NCI-H1694 (cell line): ENCODE results near the gene PAK1IP1.
"Not testable (repeated sequence)": the region's sequence is repeated elsewhere in the genome, so short reads cannot be mapped to it uniquely, and the experiment has no call there.

Experiments used
- DNase-seq: peaks from one replicate; lab custom pipeline; 2025; lab: John Stamatoyannopoulos, UW

Gene PAK1IP1

DNA sequence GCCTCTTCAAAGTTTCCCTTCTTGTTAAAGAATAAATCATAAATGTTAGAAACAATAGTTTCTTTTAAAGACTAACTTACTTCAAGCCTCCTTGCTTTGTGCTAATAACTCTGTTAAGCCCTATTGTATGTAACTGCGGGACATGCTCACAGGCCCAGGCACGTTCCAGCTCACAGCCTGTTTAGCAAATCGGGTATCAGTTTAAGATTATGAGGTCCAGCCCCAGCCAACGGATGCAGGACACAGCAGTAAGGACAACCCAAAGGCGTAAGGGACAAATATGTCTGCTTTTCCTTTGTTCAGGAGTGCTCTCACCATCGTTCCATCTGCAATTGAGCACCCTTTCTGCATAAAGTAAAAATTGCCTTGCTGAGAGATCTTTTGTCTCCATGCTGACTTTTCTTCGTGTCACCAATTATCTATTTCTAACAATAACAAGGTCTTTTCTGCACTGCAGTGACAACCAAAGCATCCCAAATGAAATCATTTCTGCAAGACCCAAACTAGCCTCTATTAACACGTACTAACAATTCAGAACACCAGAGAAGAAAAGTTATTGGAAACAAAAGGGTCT, 1.7 kb upstream of the PAK1IP1 start:
- no peak for DNase-seq

DNA sequence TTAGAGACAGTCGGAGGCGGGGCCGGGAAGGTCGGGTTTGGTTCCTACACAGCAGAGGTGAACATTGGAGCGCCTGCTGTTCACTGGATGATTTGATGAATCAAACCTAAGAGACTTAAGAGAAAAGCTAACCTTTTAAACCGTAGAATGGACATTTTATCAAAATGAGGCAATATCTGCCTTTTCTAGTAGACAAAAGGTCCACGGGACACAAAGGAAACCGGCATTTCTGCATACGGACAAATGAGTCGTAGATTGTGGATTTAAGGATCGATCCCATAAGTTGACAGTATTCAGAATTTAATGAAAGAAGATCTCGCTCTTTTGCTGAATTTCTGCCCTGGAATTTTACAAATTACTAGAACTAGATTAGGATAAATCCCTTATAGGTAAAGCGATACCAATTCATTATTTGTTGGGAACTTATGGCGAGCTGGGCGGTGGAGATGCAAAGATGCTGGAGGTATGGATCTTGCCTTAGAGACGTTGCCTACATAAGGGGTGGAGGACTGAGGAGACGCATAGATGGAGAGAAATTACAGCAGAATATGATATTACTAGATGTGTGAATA, 400 bp downstream of the PAK1IP1 start:
- DNase-seq: no peak

DNA sequence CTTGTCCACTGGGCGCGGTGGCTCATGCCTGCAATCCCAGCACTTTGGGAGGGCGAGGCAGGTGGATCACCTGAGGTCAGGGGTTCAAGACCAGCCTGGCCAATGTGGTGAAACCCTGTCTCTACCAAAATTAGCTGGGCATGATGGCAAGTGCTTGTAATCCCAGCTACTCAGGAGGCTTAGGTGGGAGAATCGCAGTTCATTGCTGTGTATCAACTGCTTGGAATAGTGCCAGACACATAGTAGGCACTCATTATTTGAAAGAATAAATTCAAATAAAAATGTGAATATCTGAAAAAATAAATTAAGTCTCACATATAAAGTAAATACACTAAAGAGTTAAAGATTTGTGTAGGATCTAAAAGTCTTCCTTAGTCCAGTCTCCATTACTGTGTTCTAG, 1.9 kb downstream of the PAK1IP1 start:
- no peak for DNase-seq

DNA sequence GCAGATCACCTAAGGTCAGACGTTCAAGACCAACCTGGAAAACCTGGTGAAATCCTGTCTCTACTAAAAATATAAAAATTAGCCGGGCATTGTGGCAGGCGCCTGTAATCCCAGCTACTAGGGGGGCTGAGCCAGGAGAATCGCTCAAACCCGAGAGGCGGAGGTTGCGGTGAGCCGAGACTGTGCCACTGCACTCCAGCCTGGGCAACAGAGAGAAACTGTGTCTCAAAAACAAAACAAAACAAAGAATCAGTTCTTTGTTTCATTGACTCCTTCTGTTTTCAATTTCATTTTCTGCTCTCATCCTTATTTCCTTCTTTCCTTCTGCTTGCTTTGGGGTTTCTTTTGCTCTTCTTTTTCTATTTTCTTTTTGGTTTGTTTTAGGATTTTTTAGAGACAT, 19.2 kb downstream of the PAK1IP1 start:
- no peak for DNase-seq

DNA sequence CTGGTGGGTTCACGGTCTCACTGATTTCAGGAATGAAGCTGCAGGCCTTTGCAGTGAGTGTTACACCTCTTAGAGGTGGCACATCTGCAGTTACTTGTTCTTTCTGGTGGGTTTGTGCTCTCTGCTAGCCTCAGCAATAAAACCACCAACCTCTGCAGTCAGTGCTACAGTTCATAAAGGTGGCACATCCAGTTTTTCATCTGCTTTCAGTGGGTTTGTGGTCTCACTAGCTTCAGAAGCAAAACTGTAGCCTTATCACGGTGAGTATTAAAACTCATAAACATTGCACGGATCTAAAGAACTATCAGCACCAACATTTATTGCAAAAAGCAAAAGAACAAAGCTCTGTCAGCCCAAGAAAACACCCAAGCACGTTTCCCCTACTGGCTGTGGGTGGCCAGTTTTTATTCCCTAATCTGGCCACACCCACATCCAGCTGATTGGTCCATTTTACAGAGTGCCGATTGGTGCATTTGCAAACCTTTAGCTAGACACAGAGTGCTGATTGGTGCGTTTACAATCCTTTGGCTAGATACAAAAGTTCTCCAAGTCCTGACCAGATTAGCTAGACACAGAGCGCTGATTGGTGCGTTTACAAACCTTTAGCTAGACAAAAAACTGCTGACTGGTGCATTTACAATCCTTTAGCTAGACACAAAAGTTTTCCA, 24.7 kb downstream of the PAK1IP1 start:
- DNase-seq: no peak

DNA sequence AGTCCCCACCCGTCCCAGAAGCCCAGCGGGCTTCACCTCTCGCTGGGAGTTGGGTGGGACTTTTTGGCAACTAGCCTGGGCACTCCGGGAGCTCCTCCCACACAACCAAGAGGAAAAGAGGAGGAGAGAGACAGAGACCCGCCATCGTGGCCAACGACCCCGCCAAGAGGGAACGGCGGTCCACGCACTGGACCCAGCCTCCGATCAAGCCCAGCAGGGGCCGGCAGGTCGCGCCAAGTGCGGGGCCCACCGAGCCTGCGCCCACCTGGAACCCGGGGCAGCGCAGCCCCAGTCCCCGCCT, 25.1 kb downstream of the PAK1IP1 start:
- no peak for DNase-seq

DNA sequence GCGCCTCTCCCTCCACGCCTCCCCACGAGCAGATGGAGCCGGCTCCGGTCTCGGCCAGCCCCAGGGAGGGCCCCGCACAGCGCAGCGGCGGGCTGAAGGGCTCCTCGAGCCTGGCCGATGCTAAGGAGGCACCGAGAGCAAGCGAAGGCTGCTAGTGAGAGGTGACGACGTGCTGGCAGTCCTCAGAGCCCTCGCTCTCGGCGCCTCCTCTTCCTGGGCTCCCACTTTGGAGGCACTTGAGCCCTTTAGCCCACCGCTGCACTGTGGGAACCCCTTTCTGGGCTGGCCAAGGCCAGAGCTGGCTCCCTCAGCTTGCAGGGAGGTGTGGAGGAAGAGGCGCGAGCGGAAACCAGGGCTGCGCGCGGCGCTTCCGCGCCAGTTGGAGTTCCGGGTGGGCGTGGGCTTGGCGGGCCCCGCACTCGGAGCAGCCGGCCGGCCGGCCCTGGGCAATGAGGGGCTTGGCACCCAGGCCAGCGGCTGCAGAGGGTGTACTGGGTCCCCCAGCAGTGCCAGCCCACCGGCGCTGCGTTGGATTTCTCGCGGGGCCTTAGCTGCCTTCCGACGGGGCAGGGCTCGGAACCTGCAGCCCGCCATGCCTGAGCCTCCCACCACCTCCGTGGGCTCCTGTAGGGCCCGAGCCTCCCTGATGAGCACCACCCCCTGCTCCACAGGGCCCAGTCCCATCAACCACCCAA, 25.6 kb downstream of the PAK1IP1 start:
- no peak for DNase-seq

DNA sequence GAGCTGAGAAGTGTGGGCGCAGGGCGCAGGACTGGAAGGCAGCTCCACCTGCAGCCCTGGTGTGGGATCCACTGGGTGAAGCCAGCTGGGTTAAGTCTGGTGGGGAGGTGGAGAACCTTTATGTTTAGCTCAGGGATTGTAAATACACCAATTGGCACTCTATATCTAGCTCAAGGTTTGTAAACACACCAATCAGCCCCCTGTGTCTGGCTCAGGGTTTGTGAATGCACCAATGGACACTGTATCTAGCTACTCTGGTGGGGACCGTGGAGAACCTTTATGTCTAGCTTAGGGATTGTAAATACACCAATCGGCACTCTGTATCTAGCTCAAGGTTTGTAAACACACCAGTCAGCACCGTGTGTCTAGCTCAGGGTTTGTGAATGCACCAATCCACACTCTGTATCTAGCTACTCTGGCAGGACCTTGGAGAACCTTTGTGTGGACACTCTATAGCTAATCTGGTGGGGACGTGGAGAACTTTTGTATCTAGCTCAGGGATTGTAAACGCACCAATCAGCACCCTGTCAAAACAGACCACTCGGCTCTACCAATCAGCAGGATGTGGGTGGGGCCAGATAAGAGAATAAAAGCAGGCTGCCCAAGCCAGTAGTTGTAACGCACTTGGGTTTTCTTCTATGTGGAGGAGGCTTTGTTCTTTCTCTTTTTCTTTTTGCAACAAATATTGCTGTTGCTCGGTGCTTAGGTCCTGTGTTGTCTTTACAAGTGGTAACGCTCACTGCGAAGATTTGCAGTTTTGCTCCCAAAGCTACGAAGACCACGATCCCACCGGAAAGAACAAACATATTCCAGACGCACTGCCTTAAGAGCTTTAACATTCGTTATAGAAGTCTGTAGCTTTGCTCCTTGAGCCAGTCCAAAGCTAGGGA, 26.4 kb downstream of the PAK1IP1 start:
- DNase-seq: not testable (repeated sequence)

DNA sequence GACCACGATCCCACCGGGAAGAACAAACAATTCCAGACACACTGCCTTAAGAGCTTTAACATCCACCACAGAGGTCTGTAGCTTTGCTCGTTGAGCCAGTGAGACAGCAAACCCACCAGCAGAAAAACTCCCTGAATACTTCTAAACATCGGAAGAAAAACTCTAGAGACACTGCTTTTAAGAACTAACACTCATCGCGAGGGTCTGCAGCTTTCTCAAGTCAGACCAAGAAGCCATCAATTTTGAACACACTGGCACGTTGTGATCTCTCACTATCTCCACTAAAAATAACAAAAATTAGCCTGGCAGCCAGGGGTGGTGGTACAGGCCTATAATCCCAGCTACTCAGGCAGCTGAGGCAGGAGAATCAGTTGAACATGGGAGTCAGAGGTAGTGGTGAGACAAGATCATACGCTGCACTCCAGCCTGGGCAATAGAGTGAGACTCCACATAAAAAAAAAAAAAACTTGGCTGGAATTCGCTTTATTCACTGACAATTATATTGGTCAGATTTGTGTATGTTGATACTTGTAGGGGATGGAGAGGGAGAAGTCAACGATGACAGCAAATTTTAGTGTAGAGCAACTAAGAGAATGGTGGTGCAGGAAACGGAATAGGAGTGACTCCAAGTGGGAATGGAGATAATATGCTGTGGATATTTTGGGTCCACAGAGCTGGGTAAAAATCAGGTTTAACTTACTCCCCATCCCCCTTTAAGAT, 27.2 kb downstream of the PAK1IP1 start:
- DNase-seq: no peak

DNA sequence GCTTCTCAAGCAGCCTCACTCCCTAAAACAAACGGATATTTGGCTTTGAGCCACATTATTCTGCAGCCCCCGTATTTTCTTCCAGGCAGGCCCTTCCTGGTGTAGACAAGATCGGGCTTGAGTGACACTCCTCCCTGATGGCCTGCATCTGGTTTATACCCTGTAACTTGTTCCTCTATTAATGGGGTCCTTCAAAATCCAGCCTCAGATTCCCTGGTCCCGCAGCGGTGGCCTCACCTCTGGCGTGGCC, 27.7 kb downstream of the PAK1IP1 start:
- DNase-seq: no peak

DNA sequence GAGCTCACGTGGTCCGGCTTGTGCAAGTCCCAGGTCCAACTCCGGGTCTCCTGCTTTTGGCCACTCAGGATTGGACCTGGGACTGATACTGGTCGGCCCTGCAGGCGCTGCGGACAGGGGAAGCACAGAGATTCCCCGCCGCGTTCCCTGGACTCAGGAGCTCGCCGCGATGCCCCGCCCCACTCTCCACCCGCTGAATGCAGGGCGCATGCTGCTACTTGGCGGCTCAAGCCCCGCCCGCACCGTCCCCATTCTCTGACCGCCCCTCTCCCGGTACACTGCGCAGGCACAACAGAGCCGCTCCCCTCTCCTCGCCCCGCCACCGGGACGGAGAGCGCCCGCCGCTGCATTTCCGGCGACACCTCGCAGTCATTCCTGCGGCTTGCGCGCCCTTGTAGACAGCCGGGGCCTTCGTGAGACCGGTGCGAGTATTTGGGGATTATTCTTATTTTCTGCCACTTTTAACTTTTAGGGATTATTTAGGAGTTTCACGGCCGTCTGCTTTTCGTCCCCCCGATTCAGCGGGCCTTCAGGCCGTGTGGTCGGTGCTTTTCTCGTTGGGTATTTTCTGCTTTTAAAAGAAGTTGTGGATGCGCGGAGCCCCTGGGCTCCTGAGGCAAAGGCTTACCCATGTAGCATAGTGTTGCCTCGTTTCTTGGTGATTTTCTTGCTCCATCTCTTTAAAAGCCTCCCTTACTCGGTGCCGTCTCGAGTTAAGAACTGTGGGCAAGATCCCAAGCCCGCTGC, 28.2 kb downstream of the PAK1IP1 start, which contains the start of gene TMEM14C:
Gene TMEM14C (plus strand): TSS at position 251 of the 747 bp plus-strand sequence. CDS start 1,544 bp downstream, outside the sequence.
- peak; percentile 86 for DNase-seq

DNA sequence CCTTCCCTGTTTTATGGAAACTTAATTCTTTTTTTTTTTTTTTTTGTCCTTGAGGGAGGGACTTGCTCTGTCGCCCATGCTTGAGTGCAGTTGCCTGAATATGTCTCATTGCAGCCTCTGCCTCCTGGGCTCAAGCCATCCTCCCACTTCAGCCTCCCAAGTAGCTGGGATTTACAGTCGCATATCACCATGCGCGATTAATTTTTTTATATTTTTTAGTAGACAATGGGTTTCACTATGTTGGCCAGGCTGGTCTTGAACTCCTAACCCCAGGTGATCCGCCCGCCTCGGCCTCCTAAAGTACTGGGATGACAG, 28.8 kb downstream of the PAK1IP1 start:
- no peak for DNase-seq

DNA sequence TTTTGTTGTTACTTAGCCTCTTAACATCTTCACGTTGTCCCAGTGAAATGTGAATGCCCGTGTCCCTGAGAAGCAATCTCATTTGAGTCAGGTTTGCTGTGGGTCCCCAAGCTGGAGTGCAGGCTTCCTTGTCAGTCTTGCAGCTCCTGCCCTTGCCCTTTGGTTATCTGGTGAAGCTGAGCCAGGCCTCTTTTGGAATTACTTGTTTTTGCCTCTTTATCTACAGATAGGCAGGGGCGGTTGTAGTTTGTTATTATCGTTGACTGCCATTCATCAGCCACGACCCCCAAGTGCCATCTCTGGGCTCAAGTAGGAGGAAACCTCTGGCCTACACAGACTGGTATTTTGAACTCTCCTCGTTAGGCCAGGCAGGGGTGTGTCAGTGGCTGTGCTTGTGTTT, 30.3 kb downstream of the PAK1IP1 start:
- no peak for DNase-seq

DNA sequence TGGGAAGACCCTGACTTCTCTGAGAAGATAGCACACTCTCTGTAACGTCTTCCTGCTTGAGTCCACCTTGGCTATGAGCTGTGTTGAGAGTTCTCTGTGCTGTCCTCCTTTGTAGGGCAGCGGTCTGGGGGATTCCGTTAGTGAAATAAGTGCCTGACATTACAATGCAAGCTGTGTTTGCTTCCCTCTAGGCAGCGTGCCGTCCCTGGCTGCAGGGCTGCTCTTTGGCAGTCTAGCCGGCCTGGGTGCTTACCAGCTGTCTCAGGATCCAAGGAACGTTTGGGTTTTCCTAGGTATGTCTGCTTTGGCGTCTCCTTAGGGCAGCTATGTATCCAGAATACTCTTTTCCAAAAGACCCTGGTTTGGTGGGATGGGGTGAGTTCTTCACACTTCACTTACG, 30.9 kb downstream of the PAK1IP1 start:
- no peak for DNase-seq

DNA sequence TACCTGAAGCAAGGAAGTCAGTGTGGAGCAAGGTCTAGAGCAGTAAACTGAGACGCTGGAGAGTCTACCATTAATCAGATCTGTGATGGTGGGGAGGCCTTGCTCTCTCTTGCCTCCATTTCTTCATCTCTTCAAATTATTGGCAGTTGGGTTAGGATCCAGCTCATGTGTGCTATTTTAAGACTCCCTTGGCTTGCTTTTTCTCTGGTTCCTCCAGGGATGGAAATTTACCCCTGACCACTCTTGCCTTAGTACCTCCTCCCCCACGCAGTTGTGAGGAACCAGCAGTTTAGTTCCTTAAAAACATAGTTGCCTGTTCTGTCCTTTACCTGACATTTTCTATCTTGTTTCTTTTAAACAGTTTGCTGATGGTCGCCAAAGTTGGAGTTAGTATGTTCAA, 35.5 kb downstream of the PAK1IP1 start:
- DNase-seq: no peak

DNA sequence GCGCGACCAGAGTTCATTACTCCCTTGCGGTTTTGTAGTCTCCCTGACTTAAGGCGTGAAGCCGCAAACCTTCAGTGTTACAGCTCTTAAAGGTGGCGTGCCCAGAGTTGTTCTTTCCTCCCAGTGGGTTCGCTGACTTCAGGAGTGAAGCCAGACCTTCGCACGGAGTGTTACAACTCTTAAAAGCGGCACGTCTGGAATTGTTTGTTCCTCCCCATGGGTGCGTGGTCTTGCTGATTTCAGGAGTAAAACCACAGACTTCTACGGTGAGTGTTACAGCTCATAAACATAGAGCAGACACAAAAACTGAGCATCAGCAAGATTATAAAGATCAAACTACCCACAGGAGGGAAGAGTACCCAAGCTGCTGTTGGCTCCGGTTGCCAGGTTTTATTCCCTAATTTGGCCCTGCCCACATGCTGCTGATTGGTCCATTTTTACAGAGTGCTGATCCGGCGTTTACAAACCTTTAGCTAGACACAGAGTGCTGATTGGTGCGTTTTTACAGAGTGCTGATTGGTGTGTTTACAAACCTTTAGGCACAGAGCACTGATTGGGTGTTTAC, 38.5 kb downstream of the PAK1IP1 start:
- no peak for DNase-seq

DNA sequence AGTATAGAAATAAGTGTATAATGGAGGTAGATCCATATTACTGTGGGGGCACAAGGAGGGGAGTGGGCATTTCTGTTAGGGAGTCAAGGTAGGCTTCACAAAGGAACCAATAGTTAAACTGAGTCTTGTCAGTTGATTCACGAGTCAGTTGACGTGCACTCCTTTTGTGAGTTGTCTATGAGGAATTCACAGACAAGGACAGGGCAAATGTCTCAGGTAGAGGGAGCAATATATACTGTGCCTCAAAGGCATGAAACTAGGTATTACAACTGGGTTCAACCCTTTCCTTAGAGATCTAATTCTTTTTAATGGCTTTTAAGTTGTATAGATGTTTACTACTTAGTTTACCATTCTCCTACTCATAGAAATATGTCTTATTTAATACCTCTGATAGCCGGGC, 39.1 kb downstream of the PAK1IP1 start:
- no peak for DNase-seq

DNA sequence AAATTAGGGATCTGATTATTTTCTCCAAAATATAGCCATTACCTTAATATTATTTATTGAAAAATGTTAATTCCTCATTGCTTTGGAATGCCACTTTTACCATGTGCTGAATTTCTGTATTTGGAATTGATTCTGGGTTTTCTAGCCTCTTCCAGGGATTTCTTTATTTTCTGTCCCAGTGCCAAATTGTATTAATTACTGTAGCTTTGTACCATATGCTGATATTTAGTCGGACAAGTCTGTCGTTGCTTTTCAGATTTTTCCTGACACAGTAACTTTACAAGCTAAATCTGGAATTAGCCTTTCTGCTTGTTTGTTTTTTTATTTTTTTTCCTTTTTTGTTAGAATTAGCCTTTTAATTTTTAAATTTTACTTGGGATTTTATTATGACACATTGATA, 42.0 kb downstream of the PAK1IP1 start:
- peak; percentile 14 for DNase-seq

DNA sequence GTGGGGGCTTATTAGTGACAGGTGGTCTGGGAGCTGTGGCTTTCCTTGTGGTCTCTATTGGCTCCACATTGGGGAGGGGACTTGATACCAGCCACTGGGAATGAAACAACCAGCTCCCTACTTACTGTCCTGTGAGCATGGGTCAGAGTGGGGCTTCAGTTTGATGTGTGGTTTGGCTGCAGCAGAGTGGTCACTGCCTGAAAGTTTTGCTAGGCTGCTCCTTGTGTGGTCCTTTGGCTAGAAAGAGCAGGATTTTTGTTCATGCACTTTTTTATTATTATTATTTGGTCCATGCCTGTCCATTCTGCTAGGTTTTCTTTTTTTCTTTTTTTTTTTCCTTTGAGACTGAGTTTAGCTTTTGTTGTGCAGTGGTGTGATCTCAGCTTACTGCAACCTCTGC, 45.3 kb downstream of the PAK1IP1 start:
- no peak for DNase-seq

DNA sequence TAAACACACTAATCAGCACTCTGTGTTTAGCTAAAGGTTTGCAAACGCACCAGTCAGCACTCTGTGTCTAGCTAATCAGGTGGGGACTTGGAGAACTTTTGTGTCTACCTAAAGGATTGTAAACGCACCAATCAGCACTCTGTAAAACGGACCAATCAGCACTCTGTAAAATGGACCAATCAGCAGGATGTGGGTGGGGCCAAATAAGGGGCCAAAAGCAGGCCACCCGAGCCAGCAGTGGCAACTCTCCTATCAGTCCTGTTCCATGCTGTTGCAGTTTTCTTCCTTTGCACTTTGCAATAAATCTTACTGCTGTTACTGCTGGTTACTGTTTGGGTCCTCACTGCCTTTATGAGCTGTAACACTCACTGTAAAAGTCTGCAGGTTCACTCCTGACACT, 46.9 kb downstream of the PAK1IP1 start:
- DNase-seq: not testable (repeated sequence)

DNA sequence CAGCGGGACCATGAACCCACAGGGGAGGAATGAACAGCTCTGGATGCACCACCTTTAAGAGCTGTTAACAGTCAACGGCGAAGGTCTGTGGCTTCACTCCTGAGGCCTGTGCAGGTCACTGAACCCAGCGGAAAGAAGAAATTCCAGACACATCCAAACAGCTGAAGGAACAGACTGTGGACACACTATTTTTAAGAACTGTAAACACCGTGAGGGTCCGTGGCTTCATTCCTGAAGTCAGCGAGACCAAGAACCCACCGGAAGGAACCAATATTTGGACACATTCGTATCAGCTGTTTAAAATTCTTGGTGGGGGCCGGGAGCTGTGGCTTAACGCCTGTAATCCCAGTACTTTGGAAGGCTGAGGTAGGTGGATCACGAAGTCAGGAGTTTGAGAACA, 47.5 kb downstream of the PAK1IP1 start:
- no peak for DNase-seq
